Transverse colon (tissue), 4 donors: ENCODE measurements around the gene SZT2. TPM values are rescaled to one million over a fixed set of nuclear protein-coding genes. Genes with fewer than 3 reads are reported as not detected.
A peak's percentile ranks its signal among the peaks of the same experiment; 100 is the strongest.

ENCODE experiments used
- DNase-seq: peaks from one replicate; pipeline ENCODE4 v3.0.0-alpha.2; 2019
- H3K27ac ChIP-seq, 4 donors: fragments of 200-600 bp; sonication (generic); 2 replicates each; pipeline ENCODE4 v1.5.1; 2016 to 2018; ENCODE audit warnings: inconsistent platforms in 4 of 4
- H3K27me3 ChIP-seq: fragments of 200-600 bp; sonication (generic); 2 replicates; pipeline ENCODE4 v1.5.1; 2017; ENCODE audit warnings: inconsistent platforms
- H3K36me3 ChIP-seq, 4 donors: fragments of 200-600 bp; sonication (generic); 2 replicates each; pipeline ENCODE4 v1.5.1; 2017 to 2019; ENCODE audit warnings: inconsistent platforms in 4 of 4
- H3K4me1 ChIP-seq, 4 donors: fragments of 200-600 bp; sonication (generic); 2 replicates each; pipeline ENCODE4 v1.5.1; 2017 to 2020; ENCODE audit warnings: inconsistent platforms in 4 of 4
- H3K4me3 ChIP-seq, 4 donors: fragments of 200-600 bp; sonication (generic); 1 replicate in 1 of 4; 2 replicates in 3 of 4; pipeline versions ENCODE4 v1.5.1 to v1.6.1; 2017 to 2019; ENCODE audit warnings: inconsistent platforms in 4 of 4
- H3K9me3 ChIP-seq, 2 donors: fragments of 200-600 bp; sonication (generic); 2 replicates each; pipeline ENCODE4 v1.5.1; 2017 to 2019; ENCODE audit warnings: inconsistent platforms in 2 of 2
- CTCF ChIP-seq, 5 experiments: fragments of 200-600 bp in 3 of 5; fragments of 450-650 bp in 2 of 5; sonication (generic) in 3 of 5; IDR thresholded peaks; 1 replicate in 2 of 5; 2 replicates in 3 of 5; pipeline ENCODE4 v1.5.1; 2016 to 2017; ENCODE audit warnings: antibody characterized with exemption in 5 of 5, inconsistent platforms in 3 of 5, mild to moderate bottlenecking in 2 of 5, moderate library complexity in 1 of 5
- EP300 ChIP-seq: sonication (generic); formaldehyde crosslinking; IDR thresholded peaks from one replicate; pipeline ENCODE4 v1.6.1; 2017; ENCODE audit warnings: antibody characterized with exemption, low read depth
- POLR2A ChIP-seq: fragments of 450-650 bp; IDR thresholded peaks from one replicate; pipeline ENCODE4 v1.6.1; 2016; ENCODE audit warnings: antibody characterized with exemption, mild to moderate bottlenecking, moderate library complexity
- POLR2AphosphoS5 ChIP-seq, 3 donors: sonication (generic); formaldehyde crosslinking; IDR thresholded peaks; one replicate each; pipeline ENCODE4 v1.6.1; 2016; ENCODE audit warnings: antibody characterized with exemption in 3 of 3
- WGBS, 2 donors: methylation state at CpG; one replicate each; pipeline ENCODE4 v1.1.5; 2018; ENCODE audit warnings: low coverage in 1 of 2; 5-methylcytosine and 5-hydroxymethylcytosine counted together
- in situ Hi-C, 4 donors: fragments of 200-750 bp; cut with MboI; loops; one replicate each; pipeline versions ENCODE4 v1.15.0 to v1.15.1; 2017; ENCODE audit warnings: low sequenced_read_pairs in 3 of 4, low pct_ligation_motif_present in 1 of 4, low pct_unique_long_range_greater_than_20kb in 1 of 4
- intact Hi-C: fragments of 100-400 bp; cut with DNase I; formaldehyde crosslinking; loops from one replicate; pipeline ENCODE4 v1.15.1; 2023; ENCODE audit warnings: low total_unique reads
- total RNA-seq, 4 donors: library from RNA; depleted of rRNA; stranded (reverse); fragments of >200 nt; gene quantifications; one replicate each; pipeline ENCODE4 v1.1.0, GENCODE V29; 2016

SZT2 gene
- total RNA-seq, result 100 to 1,000 TPM in 2 of 4 donors, 10 to 100 TPM in 2; 43.1 to 106 (median 82.2) TPM

GRCh38 chr1:43389326-43390313, at the start of gene SZT2, which contains the start of gene MED8:
TSS of gene SZT2 (plus strand) at chr1:43389899. CDS start at chr1:43389969, 70 bp downstream.
TSS of gene MED8 (minus strand) at chr1:43389800. CDS start at chr1:43389764, 36 bp downstream.
- WGBS, 2 donors, result 0 to 1% methylated on average over 5 to 54 of the region's 65 CpGs
- H3K9me3 ChIP-seq, result no peaks in the 10 kb centered on the region
- peak; percentile 97 for DNase-seq
- TF ChIP-seq POLR2A (peak; percentile 92), CTCF (IDR thresholded peaks at IDR 0.05) (no peak), EP300 (no peak), POLR2AphosphoS5 (IDR thresholded peaks at IDR 0.05) (peak; percentile 80 to 92 (median 90))
- intact Hi-C loops (no loop called here), in situ Hi-C loops (no loop called here)
- peaks cover 0 to 27% (median 11%) of the 10 kb centered on the region in 4 donors for H3K36me3 ChIP-seq
- H3K4me1 ChIP-seq, result peaks cover 14 to 32% (median 25%) of the 10 kb centered on the region in 4 donors
- peak within 1 kb of the TSS; percentile 64 to 90 (median 79) for H3K4me3 ChIP-seq
- peak within 1 kb of the TSS; percentile 85 to 95 (median 91) for H3K27ac ChIP-seq
- no peaks in the 10 kb centered on the region for H3K27me3 ChIP-seq

DNA sequence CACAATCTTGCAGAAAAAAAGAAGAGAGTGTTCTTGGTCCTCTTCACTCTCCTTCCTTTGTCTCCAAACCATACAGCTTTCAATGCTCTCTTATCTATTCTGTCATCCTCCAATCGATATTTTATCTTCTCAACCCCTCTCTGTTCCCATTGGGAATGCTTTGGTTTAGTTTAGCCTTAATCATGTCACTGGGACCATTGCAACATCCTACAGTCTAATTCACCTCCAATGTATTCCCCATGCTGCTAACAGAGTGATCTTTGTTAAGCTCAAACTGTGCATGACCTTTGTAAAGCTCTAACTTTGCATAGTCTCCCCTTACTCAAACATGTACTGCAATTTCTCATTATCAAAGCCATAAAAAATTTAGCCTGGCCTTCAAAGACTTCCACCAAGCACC, 49.1 kb upstream of the SZT2 start:
- peaks cover 0 to 10% (median 2%) of the 10 kb centered on the region in 4 donors for H3K4me1 ChIP-seq
- H3K27ac ChIP-seq, result no peak overlapping the region
- no peaks in the 10 kb centered on the region for H3K9me3 ChIP-seq
- TF ChIP-seq CTCF (IDR thresholded peaks at IDR 0.05) (no peak), POLR2AphosphoS5 (IDR thresholded peaks at IDR 0.05) (no peak), POLR2A (no peak), EP300 (no peak)
- no peak for DNase-seq
- H3K36me3 ChIP-seq, result no peaks in the 10 kb centered on the region
- 53 to 67% methylated on average over 1 of the region's 1 CpG for WGBS, 2 donors
- intact Hi-C loops, result no loop called here
- H3K27me3 ChIP-seq, result no peaks in the 10 kb centered on the region
- H3K4me3 ChIP-seq, result no peak overlapping the region
- in situ Hi-C loops, result no loop called here

DNA sequence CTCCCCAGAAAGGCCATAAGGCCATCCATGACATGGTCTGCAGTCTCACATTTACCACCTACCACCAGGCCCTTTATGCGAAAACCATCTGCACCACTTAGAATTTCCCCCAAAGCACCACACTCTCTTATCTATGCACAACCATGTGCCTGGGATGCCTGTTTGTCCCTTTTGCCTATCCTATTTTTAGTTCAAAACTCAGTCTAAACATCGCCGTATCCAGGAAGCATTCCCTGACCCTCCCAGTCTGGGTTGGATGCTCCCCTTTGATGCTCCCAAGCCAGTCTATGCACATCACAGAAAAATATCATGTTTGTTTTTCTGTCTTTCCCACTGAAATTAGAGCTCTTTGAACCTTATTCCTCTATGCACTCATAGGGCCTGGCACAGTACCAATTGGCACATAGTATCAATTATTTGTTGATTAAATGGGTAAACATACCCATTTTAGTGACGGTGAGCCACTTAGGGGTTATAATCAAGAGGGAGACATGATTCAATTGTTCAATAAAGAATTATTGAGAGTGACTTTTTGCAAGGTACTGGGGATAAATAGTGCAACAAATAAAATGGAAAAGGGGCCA, 45.3 kb upstream of the SZT2 start:
- Histone ChIP-seq H3K36me3 (no peaks in the 10 kb centered on the region), H3K4me1 (peaks cover 0 to 22% (median 7%) of the 10 kb centered on the region in 4 donors), H3K27ac (peak overlapping the region in 2 of 4 donors; percentile 42 to 58), H3K4me3 (no peak overlapping the region), H3K27me3 (no peaks in the 10 kb centered on the region), H3K9me3 (no peaks in the 10 kb centered on the region)
- no peak for TF ChIP-seq CTCF (IDR thresholded peaks at IDR 0.05)
- no peak for TF ChIP-seq POLR2A
- no peak for TF ChIP-seq EP300
- TF ChIP-seq POLR2AphosphoS5 (IDR thresholded peaks at IDR 0.05), result no peak
- intact Hi-C loops, result no loop called here
- 64 to 72% methylated on average over 3 to 4 of the region's 4 CpGs for WGBS, 2 donors
- no peak for DNase-seq
- in situ Hi-C loops, result no loop called here

GRCh38 chr1:43345120-43345519, 44.6 kb upstream of the SZT2 start:
- peak overlapping the region in 3 of 4 donors; percentile 42 to 58 (median 50) for H3K27ac ChIP-seq
- intact Hi-C loops, result no loop called here
- peak; percentile 36 for DNase-seq

More at GRCh38 chr1:43345120-43345519, 44.6 kb upstream of the SZT2 start:
- in situ Hi-C loops, result no loop called here
- Histone ChIP-seq H3K4me3 (no peak overlapping the region), H3K27me3 (no peaks in the 10 kb centered on the region), H3K36me3 (no peaks in the 10 kb centered on the region), H3K4me1 (peaks cover 6 to 29% (median 15%) of the 10 kb centered on the region in 4 donors), H3K9me3 (no peaks in the 10 kb centered on the region)
- peak in 2 of 3 donors; percentile 21 to 57 for TF ChIP-seq POLR2AphosphoS5 (IDR thresholded peaks at IDR 0.05)
- no peak for TF ChIP-seq POLR2A
- TF ChIP-seq CTCF (IDR thresholded peaks at IDR 0.05), result no peak
- 25 to 52% methylated on average over 3 of the region's 3 CpGs for WGBS, 2 donors
